ENCODE measurements around the gene LDB3.

Gene LDB3

GRCh38 chr10:86668297-86669165, at the start of gene LDB3:
LDB3 (plus strand) TSS chr10:86668511; CDS start chr10:86668692, 181 bp downstream.
- in situ Hi-C loops (cut with HindIII; ENCODE audit: low sequenced_read_pairs): no loop called here
- no peak for TF ChIP-seq CTCF (IDR thresholded peaks at IDR 0.05; ENCODE audit: low read depth, low read length)
- DNase-seq (ENCODE audit: low read depth, low spot score): peak; percentile 65
- no peak within 1 kb of the TSS for H3K4me3 ChIP-seq (ENCODE audit: low read depth, low read length)

- no peak for TF ChIP-seq CTCF (IDR thresholded peaks at IDR 0.05; ENCODE audit: low read depth, low read length)
- in situ Hi-C loops (cut with HindIII; ENCODE audit: low sequenced_read_pairs): no loop called here
- H3K4me3 ChIP-seq (ENCODE audit: low read depth, low read length): no peak overlapping the region
- no peak for DNase-seq (ENCODE audit: low read depth, low spot score)
Observed at GRCh38 chr10:86628311-86628710, 40.0 kb upstream of the LDB3 start.

GRCh38 chr10:86630079-86630478, 38.2 kb upstream of the LDB3 start:
- no peak for DNase-seq (ENCODE audit: low read depth, low spot score)
- TF ChIP-seq CTCF (IDR thresholded peaks at IDR 0.05; ENCODE audit: low read depth, low read length): no peak
- in situ Hi-C loops (cut with HindIII; ENCODE audit: low sequenced_read_pairs): no loop called here
- no peak overlapping the region for H3K4me3 ChIP-seq (ENCODE audit: low read depth, low read length)

GRCh38 chr10:86632009-86632800, 36.1 kb upstream of the LDB3 start:
- in situ Hi-C loops (cut with HindIII; ENCODE audit: low sequenced_read_pairs): no loop called here
- H3K4me3 ChIP-seq (ENCODE audit: low read depth, low read length): peak overlapping the region; percentile 30
- peak; percentile 23 for TF ChIP-seq CTCF (IDR thresholded peaks at IDR 0.05; ENCODE audit: low read depth, low read length)
- DNase-seq (ENCODE audit: low read depth, low spot score): no peak

GRCh38 chr10:86632951-86633350, 35.4 kb upstream of the LDB3 start:
- in situ Hi-C loops (cut with HindIII; ENCODE audit: low sequenced_read_pairs): no loop called here

More at GRCh38 chr10:86632951-86633350, 35.4 kb upstream of the LDB3 start:
- no peak for TF ChIP-seq CTCF (IDR thresholded peaks at IDR 0.05; ENCODE audit: low read depth, low read length)
- no peak for DNase-seq (ENCODE audit: low read depth, low spot score)
- no peak overlapping the region for H3K4me3 ChIP-seq (ENCODE audit: low read depth, low read length)
